Measurements from ENCODE around the gene PLA2G4E. TPM values are rescaled to one million over a fixed set of nuclear protein-coding genes. Genes with fewer than 3 reads are reported as not detected.
A peak's percentile ranks its signal among the peaks of the same experiment; 100 is the strongest.

PLA2G4E gene
- total and polyA plus RNA-seq, 9 of the 15 experiments (the other 6 are each of a cell fraction or from before 2014, with no cell fraction given), result 0.03 TPM; not detected in 8

GRCh38 chr15:42059661-42060476, 39.0 kb upstream of the PLA2G4E start (continued):
- TF ChIP-seq PTBP1 (IDR thresholded peaks at IDR 0.05; ENCODE audit: low read depth, low read length), result no peak
- no peak for TF ChIP-seq MBD2 (IDR thresholded peaks at IDR 0.05; ENCODE audit: borderline replicate concordance, low read depth)
- peak; percentile 4 for TF ChIP-seq MEIS2 (IDR thresholded peaks at IDR 0.05; ENCODE audit: partially characterized antibody)
- no peak for TF ChIP-seq CXXC5 (CRISPR knock-in tag; IDR thresholded peaks at IDR 0.05)
- no peak for TF ChIP-seq ZC3H11A (IDR thresholded peaks at IDR 0.05; ENCODE audit: low read depth, low read length)
- TF ChIP-seq MAX (CRISPR knock-in tag; IDR thresholded peaks at IDR 0.05), result no peak
- 0 out of 4 replicates have a peak, but pooled peaks of 1 of the 2 experiments have one; percentile 14 for TF ChIP-seq MAZ (CRISPR knock-in tag; conservative IDR thresholded peaks at IDR 0.05 in 1 of 2, IDR thresholded peaks at IDR 0.05 in 1 of 2)
- peak in 1 of 2 experiments; percentile 66; a peak in 1 of 4 replicates for TF ChIP-seq CSDE1 (IDR thresholded peaks at IDR 0.05)
- peak; percentile 96 for TF ChIP-seq MYNN (IDR thresholded peaks at IDR 0.05)
- peak; percentile 70; the same call in 1 of the 2 replicates for TF ChIP-seq MYNN (CRISPR knock-in tag; IDR thresholded peaks at IDR 0.05)
- peak; percentile 93 for TF ChIP-seq RFX1 (IDR thresholded peaks at IDR 0.05)
- no peak for TF ChIP-seq FOXO4 (CRISPR knock-in tag; IDR thresholded peaks at IDR 0.05)
- peak; percentile 96 for TF ChIP-seq MXI1 (IDR thresholded peaks at IDR 0.05; ENCODE audit: low read depth, low read length)
